Fibroblast of skin of left biceps (primary cell): ENCODE measurements around the gene CUTC.
"Not testable (repeated sequence)": the region's sequence is repeated elsewhere in the genome, so short reads cannot be mapped to it uniquely, and the experiment has no call there.

ENCODE experiments used
- DNase-seq, 2 experiments: peaks; one replicate each; pipeline ENCODE4 v3.0.0-alpha.2; 2013; ENCODE audit warnings: low read depth in 2 of 2

CUTC gene

DNA sequence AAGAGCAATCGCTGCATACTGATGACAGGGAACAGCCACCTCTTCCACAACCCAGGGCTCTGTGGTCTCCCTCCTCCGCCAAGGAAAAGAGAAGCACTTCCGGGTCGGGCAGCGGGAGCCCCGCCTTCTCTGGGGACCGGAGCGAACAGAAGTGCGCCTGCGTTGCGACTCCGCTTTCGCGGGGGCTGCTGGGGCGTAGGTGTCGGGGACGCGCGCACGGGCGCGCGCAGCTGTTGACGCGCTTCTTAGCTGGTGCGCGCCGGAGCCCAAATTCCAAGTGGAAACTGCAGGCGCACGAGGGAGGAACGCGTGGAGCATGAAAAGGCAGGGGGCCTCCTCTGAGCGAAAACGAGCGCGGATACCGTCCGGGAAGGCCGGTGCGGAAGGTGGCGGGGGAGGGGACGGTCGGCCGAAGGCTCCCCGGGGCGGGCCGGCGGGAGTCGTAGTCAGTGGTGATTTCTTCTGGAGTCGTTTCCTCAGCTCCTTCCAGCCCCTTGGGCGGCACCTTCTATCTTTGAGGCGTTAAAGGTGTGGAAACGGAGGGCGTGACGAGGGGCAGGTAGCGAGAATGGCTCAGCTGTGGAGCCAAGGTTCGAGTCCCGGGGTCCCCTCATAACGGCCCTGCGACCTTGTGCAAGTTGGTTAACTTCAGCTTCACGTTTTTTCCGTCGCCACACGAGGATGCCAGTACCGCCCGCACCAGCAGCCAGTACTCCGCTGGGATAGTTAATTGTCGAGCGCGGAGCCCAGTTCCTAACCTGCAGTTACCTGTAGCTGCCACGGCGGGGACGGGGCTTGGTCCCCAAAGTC is at the start of gene CUTC, which contains the start of gene COX15:
TSS of gene CUTC (plus strand) at position 202 of the 810 bp plus-strand sequence. CDS start at position 317, 115 bp downstream.
TSS of gene COX15 (minus strand) at position 95 of the 810 bp plus-strand sequence. CDS start at position 17, 78 bp downstream.
- peak; percentile 84 to 89 for DNase-seq

GRCh38 chr10:99682752-99683151 is 49.3 kb upstream of the CUTC start:
- DNase-seq, result no peak

DNA sequence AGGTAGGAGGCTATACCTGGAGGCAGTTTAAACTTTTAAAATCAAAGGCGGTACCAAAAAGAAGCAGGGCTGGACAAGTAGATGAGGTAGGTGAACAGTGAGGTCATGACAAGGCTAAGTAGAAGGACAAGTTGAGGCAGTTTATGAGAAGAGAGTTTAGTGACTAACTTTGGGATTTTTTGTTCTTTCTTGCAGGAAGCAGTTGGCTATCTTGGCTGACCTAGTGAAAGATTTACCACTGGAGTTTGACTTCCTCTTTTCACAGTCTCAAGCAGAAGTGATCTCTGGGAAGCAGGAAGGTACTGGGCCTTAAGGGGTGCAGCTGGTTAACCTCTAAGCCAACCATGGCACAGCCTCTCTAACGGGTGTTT is 46.5 kb upstream of the CUTC start:
- no peak for DNase-seq

- DNase-seq, result no peak
These were observed 42.6 kb upstream of the CUTC start for GRCh38 chr10:99689461-99689860.

- peak; percentile 57 to 66 for DNase-seq
These were observed 38.0 kb upstream of the CUTC start for GRCh38 chr10:99693933-99694583.

DNA sequence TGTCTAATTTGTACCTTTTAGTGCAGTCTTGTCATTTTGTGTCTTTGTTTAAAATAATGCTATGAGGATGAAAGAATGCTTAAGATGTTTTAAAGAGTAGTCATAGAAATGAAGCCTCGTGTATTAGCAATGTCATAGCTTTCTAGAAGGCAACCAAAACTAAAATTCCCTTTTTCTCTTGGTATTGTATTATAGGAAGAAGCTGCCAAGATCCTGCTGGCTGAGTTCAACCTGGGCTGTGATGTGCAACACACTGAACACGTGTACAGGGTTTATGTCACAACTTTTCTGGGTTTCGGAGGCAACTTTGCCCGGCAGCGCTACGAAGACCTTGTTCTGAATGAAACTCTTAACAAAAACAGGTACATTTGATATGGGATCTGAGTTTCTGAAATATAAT is 36.3 kb upstream of the CUTC start:
- DNase-seq, result no peak

- DNase-seq, result no peak
These were observed 33.4 kb upstream of the CUTC start for GRCh38 chr10:99698504-99699080.

DNA sequence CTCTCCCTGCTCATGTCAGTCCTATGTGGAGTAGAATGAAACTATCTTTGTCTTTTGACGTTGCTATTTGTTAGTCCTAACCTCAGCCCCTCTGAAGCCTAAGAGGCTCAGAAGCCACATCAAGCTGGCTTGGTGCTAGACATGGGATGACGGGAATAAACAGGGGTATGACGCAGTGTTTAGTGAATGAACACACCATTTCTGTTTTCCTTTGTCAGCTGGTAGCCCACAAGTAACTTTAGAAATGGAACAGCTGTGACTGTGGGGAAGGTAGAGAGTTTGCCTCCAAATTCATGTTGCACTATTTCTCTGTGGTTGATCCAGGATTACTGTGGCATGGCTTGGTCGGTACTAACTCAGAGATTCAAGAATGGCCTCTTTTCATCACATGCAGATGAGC is 31.4 kb upstream of the CUTC start:
- DNase-seq, result no peak

DNA sequence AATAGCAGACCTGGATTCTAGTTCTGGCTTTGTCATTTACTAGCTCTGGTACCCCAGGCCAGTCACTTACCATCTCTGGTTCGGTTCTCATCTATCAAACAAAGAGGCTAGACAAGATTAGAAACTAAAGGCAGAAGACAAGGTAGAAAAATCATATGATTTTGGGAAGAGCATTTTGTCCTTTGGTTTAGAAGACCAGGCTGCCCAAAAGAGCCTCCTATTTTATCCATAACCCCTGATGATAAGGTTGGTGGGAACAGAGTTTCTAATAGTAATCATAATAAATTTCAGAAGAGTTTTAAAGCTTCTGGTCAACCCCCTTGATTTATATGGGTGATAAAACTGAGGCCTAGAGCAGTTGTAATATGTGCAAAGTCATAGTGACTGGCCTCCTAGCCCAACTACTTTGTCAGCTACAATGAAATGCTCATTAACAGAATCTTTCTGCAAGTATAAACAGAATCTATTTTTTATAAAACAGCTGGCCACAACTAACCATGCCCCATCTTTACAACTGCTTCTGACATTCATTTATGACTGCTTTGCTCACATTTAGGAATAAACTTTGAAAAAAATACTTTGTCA is 23.5 kb upstream of the CUTC start:
- DNase-seq, result no peak

DNA sequence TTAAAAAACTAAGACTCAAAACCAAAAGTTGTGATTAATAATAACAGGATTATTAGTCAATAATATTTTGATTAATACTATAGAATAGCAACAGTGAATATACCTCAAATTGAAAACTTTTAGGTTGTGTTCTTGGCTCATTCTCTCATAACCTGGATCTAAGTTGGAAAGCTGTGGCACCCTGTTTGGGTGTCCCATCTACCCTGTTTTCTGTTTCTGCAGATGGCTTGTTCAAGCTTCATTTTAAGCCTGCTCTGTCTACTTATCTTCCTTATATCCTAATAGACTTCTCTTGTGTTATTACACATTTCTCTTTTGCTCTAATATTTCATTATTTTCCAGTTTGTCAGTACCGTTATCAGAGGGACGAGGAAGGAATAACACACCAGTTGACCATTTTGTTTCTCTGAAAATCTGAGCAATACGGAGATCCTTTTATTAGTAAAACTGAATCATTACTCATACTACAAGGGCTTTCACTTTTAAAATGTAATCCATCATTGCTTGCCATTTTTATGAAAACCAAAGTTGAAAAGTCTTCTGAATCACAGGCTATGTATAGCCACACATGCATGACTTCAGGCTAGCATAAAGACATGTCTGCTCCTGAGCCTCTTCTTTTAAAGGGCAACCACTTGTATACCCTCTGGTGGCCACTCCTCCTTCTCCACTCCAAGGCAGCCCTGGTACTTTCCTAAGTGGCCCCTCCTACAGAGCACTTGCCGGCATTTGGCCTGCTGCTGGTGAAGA is 22.4 kb upstream of the CUTC start:
- DNase-seq, result no peak

GRCh38 chr10:99711129-99711719 is 20.8 kb upstream of the CUTC start:
- peak; percentile 17 to 44 for DNase-seq

GRCh38 chr10:99714446-99714845 is 17.6 kb upstream of the CUTC start:
- DNase-seq, result no peak

DNA sequence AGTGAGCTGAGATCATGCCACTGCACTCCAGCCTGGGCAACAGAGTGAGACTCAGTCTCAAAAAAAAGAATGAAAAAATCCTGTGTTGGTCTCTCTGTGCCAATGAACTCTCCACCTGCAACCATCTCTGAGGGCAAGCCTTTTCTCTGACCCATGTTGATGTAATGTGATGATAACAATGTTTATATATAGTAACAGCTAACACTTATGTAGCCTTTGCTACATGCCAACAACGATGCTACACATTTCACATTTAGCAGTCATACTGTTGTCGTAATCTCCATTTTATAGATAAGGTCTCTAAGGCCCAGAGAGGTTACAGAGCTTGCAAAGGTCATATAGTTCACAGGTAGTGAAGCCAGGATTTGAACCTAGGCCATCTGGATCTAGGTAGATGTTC is 11.6 kb upstream of the CUTC start:
- DNase-seq, result no peak

DNA sequence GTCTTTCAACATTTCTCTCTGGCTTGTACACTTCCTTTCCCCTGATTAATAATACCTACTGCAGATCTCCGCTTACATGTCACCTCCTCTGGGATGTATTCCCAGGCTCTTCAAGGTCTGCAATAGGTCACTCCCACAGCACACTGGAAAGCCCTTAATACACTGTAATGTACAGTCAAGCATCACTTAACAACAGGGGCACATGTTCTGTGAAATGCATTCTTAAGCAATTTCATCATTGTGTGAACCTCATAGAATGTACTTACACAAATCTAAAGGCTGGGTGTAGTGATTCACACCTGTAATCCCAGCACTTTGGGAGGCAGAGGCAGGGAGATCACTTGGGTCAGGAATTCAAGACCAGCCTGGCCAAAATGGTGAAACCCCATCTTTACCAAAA is 2.0 kb upstream of the CUTC start:
- DNase-seq, result no peak

DNA sequence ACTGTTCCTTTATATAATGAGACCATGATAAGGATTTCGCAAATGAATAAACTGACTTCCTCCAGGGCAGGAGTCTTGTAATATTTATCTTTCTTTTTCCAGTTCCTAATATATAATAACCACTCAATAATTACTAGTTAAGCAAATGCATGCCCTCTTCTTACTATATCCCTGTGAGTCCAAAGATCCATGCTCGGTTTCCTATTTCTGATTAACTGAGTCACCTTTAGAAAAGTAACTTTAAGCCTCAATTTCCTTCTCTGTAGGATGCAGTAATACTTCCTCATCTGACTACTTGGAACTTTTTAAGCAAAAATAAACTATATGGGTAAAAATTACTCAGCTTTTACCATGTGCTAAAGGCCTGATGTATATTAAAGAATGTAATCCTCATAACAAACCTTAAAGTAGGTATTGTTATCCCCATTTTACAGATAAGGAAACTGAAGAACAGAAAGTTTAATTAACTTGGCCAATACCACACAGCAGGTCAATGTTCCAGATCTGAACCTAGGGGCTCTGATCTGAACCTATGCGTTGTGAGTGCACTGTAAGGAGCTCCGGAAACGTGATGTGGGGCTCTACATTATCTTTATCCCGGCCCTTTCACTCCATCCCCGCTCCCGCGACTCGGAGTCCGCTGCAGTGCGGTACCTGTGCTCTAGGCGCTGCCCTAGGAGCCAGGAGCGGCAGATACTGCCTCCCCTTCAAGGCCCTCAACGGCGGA is 565 bp upstream of the CUTC start:
- no peak for DNase-seq

DNA sequence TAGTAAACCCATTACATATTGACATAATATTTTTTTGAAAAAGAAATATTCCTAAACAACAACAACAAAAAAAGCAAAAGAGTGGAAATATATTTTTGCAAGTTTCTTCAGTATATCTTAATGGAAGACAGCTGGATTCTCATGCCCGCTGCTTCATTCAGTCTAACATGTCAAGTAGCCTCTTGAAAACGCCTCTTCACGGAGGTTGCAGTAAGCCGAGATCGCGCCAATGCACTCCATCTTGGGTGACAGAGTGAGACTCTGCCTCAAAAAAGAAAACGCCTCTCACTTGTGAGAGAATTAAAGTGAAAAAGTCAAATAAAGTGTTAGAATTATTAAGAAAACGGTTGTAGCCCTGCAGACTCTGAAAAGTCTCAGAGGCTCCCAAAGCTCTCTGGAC is 1.3 kb downstream of the CUTC start:
- no peak for DNase-seq

- DNase-seq, result not testable (repeated sequence)
These were observed 2.1 kb downstream of the CUTC start for GRCh38 chr10:99734111-99734510.

DNA sequence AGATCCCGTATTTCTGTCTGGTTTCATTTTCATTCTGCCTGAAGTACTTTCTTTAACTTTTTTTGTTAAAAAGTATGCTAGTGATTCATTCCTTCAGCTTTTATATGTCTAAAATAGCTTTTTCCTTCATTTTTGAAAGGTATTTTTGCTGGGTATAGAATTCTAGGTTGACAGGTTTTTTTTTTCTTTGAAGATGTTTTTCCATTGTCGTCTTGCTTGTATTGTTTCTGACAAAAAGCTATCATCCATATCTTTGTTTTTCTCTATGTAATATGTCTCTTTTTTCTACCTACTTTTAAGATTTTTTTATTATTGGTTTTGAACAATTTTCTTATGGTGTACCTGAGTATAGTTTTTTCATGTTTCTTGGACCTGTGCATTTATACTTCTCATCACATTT is 8.2 kb downstream of the CUTC start:
- DNase-seq, result no peak

DNA sequence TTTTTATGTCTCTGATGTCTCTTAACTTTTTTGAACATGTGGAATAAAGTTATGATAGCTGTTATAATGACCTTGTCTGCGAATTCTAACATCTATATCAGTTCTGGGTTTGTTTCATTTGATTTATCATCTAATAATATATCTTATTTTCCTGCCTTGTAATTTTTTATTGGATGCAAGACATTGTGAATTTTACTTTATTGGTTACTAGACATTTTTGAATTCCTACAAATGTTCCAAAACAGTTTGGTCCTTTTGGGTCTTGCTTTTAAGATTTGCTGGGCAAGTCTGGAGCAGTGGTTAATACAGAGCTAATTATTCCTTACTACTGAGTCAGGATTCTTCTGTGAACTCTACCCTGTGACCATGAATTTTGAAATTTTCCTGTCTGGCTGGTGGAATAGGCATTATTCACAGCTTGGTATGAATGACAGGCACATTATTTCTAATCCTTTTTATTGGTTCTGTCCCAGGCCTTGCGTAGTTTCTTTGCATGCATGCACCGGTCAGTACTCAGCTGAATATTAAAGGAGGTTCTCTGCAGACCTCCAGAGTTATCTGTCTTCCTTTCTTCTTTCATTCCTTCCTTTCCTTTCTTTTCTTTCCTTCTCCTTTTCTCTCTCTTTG is 9.0 kb downstream of the CUTC start:
- DNase-seq, result no peak

GRCh38 chr10:99742254-99742653 is 10.2 kb downstream of the CUTC start:
- DNase-seq, result no peak
